ENCODE measurements around the gene ZNF726.

ZNF726 gene

DNA sequence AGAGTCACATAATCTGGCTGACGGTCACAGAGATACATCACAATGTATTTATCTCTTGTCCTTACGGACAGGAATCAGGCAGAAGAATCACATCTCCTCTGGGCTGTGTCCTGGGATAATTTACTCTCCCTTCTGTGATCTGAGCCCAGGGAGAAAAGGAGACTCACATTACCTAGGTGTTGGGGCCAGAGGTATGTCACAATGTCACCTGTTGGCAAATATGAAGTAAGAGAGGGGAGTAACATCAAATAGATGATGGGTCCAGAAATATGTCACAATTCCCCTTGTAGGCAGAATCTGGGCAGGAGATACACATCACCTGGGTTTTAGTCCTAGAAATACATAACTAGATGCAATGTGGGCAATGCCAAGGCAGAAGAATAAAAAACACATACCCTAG, 67.2 kb downstream of the ZNF726 start:
- TF ChIP-seq, protein P1, sequence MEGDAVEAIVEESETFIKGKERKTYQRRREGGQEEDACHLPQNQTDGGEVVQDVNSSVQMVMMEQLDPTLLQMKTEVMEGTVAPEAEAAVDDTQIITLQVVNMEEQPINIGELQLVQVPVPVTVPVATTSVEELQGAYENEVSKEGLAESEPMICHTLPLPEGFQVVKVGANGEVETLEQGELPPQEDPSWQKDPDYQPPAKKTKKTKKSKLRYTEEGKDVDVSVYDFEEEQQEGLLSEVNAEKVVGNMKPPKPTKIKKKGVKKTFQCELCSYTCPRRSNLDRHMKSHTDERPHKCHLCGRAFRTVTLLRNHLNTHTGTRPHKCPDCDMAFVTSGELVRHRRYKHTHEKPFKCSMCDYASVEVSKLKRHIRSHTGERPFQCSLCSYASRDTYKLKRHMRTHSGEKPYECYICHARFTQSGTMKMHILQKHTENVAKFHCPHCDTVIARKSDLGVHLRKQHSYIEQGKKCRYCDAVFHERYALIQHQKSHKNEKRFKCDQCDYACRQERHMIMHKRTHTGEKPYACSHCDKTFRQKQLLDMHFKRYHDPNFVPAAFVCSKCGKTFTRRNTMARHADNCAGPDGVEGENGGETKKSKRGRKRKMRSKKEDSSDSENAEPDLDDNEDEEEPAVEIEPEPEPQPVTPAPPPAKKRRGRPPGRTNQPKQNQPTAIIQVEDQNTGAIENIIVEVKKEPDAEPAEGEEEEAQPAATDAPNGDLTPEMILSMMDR (IDR thresholded peaks at IDR 0.05), result no peak

DNA sequence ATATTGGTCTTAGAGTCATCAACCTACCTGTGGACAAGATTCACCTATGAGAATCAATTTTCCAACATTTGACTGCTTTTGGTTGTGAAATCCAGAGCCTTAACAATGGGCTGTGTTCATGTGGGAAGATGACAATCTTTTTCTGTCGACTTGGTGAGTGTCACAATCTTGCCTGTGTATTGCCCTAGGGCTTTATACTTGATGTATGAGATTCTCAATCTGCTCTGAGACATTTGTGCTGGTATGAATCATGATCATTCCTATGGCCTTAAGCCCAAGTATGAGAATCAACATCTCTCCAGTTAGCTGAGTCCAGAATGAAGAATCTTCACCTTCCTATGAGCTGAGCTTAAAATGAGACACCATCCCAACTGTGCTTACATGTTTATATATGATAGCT, 68.7 kb downstream of the ZNF726 start:
- TF ChIP-seq, protein P1 (IDR thresholded peaks at IDR 0.05), result no peak
